ENCODE measurements around the gene PAQR7.

The PAQR7 gene

DNA sequence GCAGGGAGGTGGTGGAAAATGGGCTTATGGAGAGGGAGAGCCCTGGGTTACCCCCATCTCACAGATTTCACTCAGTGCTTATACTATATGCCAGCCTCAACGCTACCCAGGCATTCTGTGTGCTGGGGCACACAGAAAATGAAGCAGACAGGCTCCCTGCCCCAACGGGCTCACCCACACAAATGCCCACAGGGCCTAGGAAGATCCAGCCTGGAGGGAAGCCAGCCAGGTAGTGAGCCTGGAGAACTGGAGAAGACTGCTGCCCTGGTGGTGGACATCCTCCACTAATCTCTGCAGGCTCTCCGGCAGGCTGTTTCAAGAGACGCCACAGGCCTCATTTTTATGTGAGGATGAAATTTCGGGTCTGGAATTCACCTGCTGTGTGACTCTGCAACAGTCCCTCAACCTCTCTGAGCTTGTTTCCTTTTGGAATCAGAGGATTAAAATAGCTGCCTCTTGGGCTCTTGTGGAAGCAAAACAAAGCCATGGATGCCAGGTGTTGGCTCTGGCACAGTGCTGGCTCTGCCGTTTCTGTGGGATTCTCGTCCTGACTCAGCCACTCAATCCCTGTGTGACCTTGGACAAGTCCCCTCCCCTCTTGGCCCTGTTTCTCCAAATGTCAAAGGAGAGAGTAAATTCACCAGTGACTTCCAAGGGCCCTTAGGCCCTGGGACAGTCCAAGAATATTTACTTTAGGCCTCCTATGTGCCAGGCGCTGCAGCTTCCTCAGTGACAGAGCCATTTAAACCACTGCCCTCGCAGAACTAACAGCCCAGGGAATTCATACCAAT, 3.6 kb downstream of the PAQR7 start:
- DNase-seq: no peak

DNA sequence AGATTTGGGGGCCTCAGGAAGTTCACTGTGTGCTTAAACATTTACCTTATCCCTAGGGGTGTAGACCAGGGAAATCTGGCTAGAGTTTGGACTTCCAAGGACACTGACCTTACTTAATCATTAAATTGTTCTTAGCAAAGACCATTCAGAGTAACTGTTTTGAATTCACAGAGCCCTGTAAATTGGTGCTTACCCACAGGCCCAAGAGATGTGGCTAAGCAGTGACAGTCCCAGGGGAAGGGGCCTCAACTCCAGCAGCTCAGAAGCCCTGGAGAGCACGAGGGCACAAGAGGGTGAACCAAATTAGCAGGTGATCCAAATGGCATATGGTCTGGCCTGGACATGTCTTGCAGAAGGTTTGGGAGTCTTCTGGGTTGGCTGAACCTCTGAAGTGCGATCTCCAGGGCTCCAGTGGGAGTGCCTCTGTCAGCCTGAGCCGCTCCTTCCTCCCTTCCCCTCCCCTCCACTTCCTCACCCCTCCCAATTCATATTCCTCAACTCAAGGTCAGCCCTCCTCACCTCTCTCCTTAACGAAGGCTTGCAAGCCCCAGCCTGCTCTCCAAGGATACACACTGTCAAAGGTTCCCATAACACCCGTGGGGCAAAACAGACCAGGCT, 4.3 kb downstream of the PAQR7 start:
- DNase-seq: no peak

DNA sequence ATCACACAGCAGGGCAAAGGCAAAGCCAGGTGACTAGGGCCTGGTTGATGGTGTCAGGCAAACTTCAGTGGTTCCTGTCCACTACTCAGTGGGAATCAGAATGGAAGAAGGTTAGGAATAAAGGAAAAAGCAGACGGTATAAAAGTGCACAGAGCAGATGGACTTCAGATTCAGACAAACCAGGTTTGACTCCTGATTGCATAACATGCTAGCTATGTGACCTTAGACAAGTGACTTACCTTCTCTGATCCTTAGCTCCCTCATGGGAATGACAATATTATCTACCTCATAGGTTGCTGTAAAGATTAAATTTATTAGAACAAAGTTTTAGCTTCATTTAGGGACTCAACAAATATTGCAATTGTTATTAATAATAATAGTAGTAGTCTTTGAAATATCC, 4.9 kb downstream of the PAQR7 start:
- no peak for DNase-seq

DNA sequence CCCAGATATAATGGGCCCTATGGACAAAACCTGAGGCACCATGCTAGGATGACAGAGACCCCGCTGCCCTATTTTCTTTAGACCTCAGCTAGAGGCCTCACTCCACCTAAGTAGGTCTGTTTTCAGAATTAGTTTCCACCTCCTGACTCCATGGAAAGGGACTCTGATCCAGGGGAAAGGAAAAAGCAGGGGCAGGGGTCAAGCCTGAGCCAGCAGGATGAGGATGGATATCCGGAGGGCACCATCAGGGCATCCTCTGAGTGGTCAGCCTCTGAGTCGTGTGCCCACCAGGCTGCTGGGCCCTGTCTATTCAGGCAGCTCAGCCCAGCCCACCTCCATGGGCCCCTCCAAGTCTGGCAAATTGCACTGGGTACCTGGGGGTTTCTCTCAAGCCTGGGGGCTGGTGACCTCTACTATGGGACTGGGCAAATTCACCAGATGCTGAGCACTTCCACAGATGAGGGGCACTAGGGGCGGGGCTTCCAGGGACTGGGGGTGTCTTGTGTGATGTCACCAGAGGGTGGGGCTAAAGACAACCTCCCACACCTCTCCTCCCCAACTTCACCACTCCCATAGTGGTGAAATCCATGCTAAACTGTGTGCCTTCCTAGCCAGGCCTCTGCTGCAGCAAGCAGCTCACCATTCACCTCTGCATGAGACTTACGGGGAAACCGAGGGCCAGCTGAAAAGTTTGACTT, 5.5 kb downstream of the PAQR7 start:
- no peak for DNase-seq

DNA sequence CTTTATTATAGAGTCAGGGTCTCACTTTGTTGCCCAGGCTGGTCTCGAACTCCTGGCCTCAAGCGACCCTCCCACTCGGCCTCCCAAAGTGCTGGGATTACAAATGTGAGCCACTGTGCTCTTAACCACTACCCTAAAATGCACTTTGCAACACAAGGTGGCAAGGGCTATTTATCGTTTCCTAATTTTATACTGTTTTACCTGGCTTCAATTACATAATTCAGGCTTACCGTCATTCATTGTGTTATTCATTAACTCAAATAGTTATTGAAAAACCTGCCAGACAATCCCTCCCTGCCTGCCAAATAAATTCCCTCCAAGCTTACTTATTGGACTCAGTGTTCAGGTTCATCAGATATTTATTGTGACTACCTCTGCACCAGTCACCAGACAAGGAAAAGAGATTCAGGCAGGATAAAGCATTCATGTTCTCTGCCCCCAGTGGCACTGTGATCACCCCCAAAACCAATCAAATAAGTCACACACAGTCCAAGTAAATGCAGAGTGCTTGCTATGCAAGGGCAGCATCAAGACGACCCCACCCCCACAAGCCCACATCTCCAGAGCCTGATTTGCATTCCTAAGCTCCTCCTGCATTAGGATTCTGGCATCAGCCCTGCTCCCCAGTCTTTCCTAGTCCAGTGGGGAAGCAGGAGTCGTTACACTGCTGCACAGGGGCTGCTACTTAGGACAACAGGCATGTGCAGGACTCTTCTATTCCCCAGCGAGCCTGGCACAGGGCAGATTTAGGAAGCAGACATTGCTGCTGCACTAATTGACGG, 8.1 kb downstream of the PAQR7 start:
- no peak for DNase-seq

DNA sequence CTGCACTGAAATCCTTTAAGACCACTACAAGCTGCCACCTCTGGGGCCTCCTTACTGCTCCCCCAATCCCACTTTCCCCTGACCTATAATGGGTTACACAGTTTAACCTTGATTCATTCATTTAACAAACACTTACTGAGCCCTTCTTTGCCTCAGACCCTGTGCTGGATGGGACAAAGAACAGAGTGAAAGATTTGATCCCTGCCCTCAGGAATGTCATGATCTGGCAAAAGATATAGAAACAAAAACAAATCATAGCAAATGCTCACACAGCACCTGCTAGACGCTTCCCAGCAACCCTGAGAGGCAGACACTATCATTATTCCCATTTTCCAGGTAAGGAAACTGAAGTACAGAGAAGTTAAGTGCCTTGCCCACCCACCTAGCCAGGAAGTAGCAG, 9.2 kb downstream of the PAQR7 start:
- no peak for DNase-seq

DNA sequence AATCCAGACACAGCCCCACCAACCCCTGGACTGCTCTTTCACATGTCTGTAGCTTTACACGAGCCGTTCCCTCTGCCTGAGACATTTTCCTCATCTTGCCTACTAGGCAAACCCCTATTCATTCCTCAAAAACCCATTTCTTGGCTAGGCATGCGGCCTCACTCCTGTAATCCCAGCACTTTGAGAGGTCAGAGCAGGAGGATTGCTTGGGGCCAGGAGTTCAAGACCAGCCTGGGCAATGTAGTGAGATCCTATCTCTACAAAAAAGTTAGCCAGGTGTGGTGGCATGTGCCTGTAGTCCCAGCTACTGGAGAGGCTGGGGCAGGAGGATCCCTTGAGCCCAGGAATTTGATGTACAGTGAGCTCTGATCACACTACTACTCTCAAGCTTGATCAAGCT, 11.1 kb downstream of the PAQR7 start:
- DNase-seq: no peak

DNA sequence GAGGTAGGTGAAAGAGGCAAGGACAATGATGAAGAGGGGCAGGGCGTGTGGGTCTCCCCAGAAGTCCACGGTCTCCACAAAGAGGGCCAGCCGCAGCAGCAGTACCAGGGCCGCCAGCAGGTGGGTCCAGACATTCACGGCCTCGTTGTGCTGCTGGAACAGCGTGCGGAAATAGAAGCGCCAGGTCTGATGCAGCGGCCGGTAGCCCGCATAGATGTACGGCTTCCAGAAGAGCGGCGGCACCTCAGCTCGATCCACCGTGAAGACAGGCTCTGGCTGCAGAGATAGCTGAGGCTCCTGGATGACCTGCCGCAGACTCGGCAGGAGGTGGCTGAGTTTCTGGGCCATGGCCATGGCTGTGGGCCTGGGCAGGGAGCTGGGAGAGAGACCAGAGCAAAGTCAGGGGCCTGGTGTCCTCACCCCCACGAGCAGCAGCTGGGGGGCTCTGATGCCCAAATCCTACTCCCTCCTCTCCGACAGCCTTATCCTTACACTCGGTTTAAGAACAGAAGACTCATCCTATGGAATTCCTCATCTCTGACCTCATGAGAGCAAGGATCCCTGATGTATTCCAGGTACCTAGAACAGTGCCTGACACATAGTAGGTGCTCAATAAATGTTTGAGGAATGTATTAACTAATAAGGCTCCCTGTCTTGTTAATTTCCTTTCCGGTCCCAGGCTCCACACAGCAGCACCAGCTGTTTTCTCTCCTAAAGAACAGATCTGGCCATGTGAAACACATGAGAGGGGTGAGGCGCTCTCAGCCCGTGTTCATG, 11.8 kb downstream of the PAQR7 start:
- no peak for DNase-seq

DNA sequence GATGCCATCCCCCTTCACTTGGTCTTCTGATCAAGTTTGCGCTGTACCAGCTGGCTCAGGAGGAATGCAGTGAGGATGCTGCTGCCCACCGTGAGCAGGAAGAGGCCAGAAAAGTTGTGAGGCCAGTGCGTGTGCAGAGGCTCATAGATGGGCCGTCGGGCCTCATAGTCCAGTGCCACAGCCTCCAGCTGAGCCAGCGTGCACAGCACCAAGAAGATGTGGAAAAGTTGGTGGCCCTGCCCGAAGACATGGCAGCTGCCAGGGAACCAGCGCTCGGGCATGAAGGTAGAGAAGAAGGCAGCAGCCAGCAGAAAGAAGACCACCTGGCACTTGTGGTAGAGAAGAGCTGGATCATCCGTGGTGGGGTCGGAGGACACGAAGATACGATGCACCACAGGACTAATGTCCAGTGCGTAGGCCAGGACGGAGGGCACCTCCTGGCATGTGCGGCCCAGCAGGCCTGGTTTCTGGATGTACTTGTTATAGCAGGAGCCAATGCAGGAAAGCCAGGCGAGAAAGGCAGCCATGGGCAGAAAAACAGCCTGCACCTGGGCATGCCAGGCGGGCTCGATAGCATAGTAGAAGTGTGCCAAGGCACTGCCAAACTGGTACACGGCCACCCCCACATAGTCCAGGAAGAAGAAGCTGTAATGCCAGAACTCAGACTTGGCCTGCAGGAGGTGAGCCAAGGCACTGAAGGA, 12.6 kb downstream of the PAQR7 start:
- DNase-seq: no peak

DNA sequence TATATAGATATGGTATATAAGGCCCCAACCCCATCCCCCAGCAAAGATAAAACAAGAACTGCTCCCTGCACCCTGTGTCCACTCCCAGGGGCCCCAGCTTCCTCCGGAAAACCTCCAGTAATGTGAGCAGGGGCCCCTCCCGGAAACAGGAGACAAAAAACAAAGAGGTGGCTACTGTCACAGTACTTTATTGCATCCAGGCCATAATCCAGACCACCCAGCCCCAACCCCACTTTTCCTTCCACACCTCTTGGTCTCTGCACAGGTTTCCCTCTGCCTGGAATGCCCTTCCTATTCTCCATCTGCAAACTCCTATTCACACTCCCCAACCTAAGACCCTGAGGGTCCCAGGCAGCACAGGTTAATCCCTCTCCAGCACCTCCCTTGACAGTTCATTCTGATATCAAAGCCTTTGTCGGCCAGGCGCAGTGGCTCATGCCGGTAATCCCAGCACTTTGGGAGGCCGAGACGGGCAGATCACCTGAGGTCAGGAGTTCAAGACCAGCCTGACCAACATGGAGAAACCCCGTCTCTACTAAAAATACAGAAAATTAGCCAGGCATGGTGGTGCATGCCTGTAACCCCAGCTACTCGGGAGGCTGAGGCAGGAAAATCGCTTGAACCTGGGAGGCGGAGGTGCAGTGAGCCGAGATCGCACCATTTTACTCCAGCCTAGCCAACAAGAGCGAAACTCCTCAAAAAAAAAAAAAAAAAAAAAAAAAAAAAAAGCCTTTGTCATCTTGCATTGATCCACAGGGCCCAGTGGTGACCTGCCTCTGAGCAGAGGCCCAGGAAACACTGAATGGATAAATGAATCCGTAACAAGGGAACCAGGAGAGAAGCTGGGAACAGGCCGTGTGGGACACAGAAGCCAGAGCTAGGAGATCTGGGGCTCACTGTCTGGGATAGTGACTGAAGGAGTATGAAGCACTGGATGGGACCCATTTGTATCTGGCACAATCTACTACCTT, 13.9 kb downstream of the PAQR7 start:
- DNase-seq: no peak

DNA sequence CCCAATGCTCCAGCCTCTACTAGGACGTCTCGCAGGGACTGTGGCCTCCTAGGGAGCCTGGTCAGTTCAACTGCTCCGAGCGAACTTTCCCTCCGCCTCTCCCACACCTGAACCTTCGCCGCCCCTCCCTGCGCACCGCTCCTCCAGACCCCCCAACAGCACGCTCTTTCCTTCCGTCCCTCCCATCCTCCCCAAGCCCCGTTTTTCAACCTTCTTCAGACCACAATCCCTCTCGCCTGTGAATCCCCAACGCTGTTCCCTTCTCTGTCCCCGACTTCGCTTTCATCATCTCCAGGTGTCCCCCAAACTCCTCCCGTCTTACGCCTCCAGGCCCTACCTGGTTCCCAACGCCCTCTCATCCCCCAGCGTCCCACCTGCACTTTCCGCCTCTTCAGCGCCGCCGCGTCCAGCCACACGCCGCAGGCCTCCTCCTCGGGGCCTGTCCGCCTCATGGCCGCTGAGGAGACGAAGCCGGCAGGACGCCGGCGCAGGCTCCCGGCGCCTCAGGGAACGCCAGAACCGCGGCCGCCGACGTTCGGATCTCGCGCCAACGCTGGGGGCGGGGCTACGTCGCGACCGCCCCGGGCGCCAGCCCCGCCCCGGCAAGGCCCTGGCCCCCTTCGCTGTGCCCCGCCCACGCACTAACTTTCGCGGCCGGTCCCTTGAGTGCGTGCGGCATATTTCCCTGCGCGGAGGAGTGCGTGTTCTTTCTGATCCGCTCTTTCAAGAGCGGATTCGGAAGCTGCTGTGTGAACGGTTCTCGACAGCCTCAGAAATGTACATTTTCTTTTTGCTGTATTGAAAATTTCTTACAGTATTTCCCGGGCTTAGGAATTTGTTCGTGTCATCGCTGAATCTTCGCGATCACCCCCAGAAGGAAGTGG, 16.4 kb downstream of the PAQR7 start, which contains the start of gene AUNIP:
AUNIP (minus strand) TSS at position 552 of the 884 bp plus-strand sequence; CDS start at position 452, 100 bp downstream.
- DNase-seq: peak; percentile 89

DNA sequence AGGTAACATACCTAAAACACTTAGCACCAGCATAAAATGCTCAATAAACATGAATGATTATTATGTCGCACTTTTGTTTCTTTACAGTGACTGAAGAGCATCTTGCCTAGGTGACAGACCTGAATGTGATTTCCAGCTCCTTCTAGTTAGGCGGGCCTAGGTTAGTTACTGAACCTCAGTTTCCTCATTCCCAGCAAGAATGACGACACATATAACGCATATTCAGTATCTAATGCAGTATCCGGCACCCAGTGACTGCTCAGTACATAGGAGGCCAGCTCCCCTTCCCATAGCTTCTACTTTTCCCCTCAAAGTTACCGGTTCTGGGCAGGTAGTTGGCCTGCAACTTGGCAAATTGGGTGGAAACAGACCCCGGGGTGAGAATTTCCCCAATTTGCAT, 17.0 kb downstream of the PAQR7 start:
- DNase-seq: no peak

DNA sequence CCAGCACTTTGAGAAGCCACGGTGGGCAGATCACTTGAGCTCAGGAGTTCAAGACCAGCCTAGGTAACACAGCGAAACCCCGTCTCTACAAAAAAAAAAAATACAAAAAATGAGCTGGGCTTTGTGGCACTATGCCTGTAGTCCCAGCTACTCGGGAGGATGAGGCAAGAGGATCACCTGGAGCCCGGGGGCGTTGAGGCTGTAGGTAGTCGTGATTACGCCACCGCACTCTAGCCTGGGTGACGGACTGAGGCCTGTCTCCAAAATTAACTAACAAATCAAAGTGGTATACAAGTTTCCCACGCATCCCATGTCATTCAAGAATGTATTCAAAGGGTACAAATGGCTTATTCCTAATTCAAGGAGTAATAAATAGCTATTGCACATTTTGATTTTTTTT, 18.7 kb downstream of the PAQR7 start:
- no peak for DNase-seq

DNA sequence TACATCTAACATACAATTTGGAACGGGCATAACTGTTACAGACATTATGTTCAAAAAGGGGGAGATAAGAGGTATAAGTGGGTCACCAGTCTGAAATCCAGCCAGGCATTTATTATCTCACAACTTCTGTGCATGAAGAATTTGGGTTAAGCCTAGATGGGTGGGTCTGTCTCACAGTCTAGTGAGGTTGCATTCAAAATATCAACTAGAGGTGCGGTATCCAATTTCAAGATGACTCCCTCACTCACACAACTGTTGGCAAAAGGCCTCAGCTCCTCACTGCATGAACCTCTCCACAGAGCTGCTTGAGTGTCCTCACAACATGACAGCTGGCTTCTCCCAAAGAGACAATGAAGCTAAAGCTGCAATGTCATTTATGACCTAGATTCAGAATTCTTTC, 21.0 kb downstream of the PAQR7 start:
- no peak for DNase-seq

DNA sequence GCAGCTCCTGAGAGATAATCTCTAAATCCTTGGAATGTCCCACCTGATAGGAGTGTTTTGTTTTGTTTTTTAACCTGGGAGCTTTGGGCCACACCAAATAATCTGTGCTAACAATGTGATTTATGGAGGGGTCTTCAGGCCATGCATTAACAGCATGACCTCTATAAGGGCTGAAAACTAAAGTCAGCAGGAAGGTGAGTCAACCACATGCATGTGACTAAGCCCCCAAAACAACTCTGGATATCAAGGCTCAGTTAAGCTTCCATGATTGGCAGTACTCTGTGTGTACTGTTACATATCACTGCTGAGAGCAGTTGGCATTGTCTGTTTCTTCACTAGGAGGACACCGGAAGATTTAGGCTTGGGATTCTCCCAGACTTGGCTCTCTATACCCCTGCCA, 27.0 kb downstream of the PAQR7 start:
- no peak for DNase-seq

DNA sequence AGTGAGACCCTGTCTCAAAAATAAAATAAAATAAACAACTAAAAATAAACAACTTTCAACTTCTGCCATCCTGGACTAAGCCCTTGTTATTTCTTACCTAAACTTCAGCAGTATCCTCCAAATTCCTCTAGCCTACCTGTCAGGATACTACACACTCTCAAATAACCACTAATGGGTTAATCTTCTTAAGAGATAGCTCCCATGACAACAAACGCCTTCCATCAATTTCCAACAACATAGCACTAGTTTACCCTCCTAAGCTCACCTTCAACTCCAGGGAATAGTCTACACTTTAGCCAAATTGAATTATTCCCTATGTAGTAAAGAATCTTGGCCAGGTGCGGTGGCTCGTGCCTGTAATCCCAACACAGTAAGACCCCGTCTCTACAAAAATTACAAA, 27.6 kb downstream of the PAQR7 start:
- no peak for DNase-seq

DNA sequence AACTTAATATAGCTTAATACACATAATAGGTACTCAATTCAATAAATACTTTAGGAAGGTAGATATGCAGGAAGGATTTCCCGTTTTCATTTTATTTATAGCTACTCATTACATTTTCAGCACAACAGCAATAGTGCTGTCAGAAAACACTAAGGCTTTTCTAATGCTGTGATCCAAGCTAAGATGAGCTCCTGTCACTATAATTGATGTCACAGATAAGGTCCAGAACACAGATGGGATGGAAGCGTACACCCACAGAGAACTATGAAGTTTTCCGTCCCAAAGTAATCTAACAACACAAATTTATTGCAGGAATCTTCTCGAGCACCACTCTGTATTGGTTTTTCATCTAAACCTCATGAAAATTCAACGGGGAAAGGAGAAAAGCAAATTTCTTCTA, 29.8 kb downstream of the PAQR7 start:
- no peak for DNase-seq

DNA sequence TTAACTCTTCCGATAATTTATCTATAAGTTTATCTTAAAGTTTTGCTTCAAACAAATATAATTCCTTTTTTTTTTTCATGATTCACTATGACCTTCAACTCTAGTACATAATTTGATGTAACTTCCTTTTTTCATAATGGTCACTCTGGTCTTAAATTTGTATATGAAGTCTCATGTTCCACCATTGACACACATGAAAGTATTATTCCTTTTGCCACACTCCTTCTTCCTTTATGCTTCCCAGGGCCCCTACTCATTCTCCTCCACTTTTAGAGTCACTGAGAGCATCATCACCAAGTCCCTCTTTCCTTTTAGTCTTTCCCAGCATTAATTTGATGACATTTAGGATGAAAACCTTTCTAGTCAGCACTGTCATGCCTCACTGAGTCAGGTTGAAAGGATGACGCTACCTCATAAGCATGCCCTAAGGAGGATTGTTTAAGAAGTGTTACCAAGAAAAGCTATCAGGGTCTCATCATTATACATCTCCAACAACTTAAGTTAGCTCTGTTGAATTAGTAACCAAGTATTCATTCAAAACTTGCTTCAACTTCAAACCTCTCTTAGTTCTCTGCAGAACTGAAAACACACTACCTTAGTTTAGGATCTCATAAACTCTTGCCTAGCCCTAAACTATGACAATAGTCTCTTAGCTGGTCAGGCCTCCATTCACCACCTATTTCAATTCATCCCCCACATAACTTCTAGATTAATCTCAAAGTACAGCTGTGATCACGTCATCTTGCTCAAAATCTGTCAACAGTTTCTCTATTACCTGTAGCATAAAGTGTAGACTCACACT, 30.8 kb downstream of the PAQR7 start:
- DNase-seq: no peak

DNA sequence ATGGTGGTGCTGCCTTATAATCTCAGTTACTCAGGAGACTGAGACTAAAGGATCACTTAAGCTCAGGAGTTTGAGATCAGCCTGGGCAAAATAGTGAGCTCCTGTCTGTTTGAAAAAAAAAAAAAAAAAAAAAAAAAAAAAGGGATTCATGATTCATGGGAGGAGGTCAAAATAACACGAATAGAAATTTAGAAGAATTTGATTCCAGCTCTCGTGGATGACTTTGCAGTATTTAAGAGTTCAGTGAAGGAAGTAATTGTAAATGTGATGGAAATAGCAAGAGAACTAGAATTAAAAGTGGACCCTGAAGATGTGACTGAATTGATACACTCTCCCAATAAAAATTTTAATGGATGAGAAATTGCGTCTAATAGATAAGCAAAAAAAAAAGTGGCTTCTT, 32.0 kb downstream of the PAQR7 start:
- no peak for DNase-seq
